Germinal center (tissue), 1 donor: ENCODE data around the gene TRRAP.

ENCODE experiments used
- DNase-seq: peaks from one replicate; pipeline ENCODE4 v3.0.0; 2012; ENCODE audit warnings: mixed read lengths, low spot score

The TRRAP gene

GRCh38 chr7:98949336-98950044 is 71.2 kb downstream of the TRRAP start:
- no peak for DNase-seq

DNA sequence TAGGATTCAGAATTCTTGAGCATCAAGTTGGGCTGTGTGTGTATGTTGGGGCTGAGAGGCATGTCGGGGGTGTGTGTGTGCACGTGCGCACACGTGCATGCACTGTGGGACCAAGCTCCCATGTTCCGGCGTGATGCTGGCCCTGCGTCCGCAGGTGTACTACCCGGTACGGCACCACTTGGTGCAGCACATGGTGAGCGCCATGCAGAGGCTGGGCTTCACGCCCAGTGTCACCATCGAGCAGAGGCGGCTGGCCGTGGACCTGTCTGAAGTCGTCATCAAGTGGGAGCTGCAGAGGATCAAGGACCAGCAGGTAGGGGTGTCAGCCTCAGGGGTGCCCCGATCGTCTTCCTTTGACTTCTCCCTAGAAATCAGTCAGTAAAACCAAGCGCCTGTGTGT is 77.7 kb downstream of the TRRAP start:
- no peak for DNase-seq

GRCh38 chr7:98956469-98956868 is 78.1 kb downstream of the TRRAP start:
- DNase-seq, result no peak

DNA sequence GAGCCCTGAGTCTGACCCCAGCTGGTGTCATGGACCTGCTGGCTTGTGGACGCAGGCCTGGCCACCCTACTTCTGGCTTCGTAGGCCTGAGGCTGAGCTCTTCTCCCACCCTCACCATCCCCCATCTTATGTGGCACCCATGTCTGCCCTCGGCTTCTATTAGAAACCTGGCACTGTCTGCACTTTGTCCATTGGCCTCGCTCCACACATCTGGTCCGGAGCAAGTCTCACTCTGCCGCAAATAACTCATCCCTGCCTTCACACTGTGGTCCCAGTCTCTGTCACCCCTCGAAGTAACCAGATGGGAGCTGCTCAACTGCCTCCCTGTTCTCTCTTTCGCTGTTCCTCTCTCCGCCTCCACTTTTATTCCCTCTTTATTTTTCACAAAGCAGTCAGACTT is 78.6 kb downstream of the TRRAP start:
- no peak for DNase-seq

GRCh38 chr7:98957766-98958165 is 79.4 kb downstream of the TRRAP start:
- DNase-seq, result no peak

GRCh38 chr7:98958968-98959367 is 80.6 kb downstream of the TRRAP start:
- DNase-seq, result no peak

DNA sequence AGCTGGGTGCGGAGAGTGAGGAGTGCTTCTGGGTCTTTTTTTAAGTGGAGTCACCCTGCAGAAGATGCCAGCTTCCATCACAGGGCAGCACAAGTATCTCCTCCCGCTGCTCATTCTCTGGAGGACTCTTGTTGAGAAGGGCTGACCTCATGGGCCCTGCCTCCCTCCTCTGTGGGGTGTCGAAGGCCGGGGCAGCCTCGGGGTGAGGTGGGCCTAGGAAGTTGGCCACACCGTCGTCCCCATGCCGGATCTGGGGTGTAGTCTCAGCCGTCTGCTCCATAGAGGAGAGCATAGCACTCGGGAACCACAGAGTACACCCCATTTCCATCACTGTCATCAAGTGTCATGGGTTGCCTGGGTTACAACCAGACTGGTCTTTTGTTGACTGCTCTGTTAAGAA is 85.0 kb downstream of the TRRAP start:
- no peak for DNase-seq

DNA sequence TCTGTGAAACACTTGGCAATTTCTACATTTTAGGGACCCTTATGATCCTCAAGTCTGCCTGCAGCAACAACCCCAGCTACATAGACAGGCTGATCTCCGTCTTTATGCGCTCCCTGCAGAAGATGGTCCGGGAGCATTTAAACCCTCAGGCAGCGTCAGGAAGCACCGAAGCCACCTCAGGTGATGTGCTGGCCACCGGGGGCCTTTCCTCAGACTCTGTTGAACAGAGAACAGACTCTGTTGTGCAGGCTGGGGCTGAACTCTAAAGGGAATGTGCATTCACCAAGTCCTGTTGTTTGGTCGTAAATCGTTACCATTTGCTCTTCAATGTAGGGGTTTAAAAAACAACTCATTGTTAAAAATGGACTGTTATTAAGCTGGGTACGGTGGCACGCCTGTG is 86.3 kb downstream of the TRRAP start:
- no peak for DNase-seq

DNA sequence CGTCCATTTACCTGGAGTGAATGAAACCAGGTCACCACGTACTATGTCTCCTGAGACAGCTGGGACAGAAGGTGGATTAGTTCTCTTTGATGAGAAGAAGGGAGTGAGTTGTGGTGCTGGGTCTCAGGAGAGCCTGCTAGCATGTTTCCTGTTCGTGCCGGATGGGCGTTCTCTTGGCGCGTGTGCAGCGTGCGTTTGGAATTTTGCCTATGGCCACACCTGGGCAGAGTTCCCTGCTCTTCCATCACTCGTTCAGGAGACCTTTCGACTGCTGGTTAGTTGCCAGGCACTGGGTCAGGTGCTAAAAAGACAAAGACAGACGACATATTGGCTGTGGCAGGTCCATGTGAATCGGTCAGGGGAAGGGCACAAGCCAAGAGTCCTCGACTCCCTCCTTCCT is 90.3 kb downstream of the TRRAP start:
- no peak for DNase-seq

DNA sequence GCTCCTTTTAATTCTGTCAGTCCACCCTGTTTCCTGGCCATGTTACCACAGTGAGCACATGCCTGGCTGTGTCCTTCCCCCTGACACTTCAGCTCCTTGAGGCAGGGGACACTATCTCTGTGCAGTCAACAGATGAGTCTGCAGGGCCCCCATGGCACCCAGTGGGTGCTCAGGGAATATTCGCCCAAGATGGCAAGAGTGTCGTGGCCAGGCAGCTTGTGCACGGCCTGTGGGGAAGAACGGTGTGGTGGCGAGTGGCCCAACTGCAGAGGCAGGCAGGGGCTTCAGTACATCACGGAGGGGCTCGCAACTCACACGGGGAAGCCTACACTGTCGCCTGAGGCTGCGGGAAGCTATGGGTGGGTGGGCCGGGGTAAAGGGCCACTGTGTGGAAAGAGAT is 91.1 kb downstream of the TRRAP start:
- no peak for DNase-seq

GRCh38 chr7:98970016-98970615 is 91.8 kb downstream of the TRRAP start:
- DNase-seq, result no peak

DNA sequence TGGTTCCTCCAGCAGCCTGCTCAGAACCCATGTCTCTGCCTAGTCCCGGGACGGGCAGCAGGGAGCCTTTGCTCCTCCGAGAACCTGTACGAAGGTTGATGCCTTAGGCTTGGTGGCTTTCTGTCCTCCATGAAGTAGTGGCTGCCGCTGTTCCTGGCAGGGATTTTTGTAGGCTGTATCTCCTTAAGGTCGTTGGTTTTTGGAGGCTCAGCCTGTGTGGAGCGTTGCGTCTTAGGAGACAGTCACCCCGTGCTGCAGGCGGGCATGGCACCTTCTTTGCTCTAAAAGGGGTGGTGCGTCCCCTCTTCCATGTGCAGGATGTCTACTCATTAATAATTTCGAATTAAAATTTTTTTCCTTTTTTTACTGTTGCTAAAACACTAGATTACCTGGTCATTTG is 92.5 kb downstream of the TRRAP start:
- DNase-seq, result no peak

- no peak for DNase-seq
Measured at GRCh38 chr7:98974205-98974604, 95.9 kb downstream of the TRRAP start.

GRCh38 chr7:98974906-98975816 is 96.8 kb downstream of the TRRAP start:
- DNase-seq, result no peak

DNA sequence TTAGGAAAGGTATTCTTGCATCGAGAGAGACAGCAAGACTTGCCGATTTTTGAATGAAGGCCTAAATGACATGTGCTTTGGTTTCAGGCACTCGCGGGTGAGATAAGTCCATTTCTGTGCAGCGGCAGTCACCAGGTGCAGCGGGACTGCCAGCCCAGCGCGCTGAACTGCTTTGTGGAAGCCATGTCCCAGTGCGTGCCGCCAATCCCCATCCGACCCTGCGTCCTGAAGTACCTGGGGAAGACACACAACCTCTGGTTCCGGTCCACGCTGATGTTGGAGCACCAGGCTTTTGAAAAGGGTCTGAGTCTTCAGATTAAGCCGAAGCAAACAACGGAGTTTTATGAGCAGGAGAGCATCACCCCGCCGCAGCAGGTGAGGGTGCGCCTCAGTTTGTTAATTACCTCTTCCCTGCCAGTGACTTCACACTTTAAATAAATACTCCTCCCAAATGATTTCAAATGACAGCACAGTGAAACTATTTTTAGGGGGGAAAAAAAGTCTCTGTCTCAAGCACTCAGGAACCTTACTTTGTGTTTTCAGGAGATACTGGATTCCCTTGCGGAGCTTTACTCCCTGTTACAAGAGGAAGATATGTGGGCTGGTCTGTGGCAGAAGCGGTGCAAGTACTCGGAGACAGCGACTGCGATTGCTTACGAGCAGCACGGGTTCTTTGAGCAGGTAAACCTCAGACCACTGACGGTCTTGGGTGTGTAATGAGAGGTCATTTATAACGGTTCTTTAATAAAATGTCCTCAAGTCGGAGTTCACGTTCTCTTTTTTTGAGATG is 98.3 kb downstream of the TRRAP start:
- no peak for DNase-seq

- DNase-seq, result no peak
Measured at GRCh38 chr7:98978672-98979071, 100.3 kb downstream of the TRRAP start.

GRCh38 chr7:98981701-98982100 is 103.4 kb downstream of the TRRAP start:
- DNase-seq, result no peak

- no peak for DNase-seq
Measured at GRCh38 chr7:98982686-98983085, 104.4 kb downstream of the TRRAP start.

GRCh38 chr7:98984126-98984525 is 105.8 kb downstream of the TRRAP start:
- no peak for DNase-seq

DNA sequence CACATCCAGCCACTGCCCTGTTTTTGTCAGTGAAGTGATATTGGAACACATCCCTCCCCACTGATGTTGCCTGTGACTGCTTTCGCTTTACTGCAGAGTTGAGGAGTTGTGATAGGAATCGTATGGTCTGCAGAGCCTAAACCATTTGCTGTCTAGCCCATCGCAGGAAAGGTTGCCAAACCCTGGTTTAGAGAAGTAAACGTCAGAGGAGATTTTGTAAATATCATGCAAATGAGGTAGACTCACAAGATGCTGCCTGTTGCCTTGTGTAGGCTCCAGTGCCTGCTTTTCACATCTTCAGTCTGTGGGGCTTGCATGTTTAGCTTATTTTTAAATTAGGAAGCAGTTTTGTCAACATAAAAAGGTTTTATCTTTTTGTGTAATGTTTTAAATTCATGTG is 107.1 kb downstream of the TRRAP start:
- no peak for DNase-seq

DNA sequence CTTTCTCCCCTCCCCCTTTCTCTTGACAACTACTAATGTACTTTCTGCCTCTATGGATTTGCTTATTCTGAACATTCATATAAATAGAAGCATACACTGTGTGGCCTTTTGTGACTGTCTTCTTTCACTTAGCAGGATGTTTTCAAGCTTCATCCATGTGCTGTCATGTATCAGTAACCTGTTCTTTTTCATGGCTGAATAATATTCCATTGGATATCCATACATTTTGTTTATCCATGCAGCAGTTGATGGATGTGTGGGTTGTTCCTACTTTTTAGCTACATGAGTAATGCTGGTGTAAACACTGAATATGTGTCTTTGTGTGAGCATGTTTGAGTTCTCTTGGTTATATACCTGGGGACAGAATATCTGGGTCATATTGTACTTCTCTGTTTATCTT is 107.6 kb downstream of the TRRAP start:
- no peak for DNase-seq

- DNase-seq, result no peak
Measured at GRCh38 chr7:98988641-98989040, 110.3 kb downstream of the TRRAP start.
